GM18498 (cell line): ENCODE results near the gene CRHBP.
"Not testable (repeated sequence)": the region's sequence is repeated elsewhere in the genome, so short reads cannot be mapped to it uniquely, and the experiment has no call there.

Experiments used
- ATAC-seq: cut with Tn5 transposase; IDR thresholded peaks from one replicate; pipeline ENCODE4 v1.9.1; 2021; ENCODE audit warnings: mild to moderate bottlenecking, moderate library complexity; ENCODE audit not compliant: unreplicated experiment

The CRHBP gene, protein sequence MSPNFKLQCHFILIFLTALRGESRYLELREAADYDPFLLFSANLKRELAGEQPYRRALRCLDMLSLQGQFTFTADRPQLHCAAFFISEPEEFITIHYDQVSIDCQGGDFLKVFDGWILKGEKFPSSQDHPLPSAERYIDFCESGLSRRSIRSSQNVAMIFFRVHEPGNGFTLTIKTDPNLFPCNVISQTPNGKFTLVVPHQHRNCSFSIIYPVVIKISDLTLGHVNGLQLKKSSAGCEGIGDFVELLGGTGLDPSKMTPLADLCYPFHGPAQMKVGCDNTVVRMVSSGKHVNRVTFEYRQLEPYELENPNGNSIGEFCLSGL

DNA sequence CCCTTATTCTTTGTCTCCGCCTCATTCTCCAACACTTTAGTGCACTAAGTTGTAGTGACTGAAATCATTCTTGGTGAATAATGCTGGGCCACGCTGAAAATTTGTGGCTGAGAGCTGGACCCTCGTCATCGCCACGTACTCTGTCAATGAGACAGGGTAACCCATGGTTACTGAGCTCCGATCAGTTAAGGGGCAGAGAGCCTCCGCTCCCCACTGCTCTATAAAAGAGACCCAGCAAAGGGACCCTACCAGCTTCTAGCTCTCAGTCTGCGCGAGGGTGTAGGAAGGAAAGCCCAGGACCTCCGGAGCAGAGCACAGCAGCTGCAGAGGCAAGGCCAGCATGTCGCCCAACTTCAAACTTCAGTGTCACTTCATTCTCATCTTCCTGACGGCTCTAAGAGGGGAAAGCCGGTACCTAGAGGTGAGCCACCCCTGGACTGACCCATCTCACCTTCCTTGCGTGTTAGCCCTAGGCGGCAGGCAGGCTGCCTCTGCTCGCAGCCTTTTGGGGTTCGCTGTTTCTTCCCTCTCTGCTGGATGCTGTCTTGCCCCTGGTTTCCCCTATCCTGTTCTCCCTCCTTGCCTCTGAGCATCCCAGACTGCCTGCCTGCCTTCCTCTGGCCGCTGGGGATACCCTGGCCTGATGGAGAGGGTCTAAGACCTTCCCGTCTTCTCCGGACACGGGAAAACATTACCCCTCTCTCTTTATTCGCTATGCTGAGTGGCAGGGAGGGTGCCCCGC is at the start of gene CRHBP:
Gene CRHBP (plus strand): TSS at position 251 of the 742 bp plus-strand sequence. CDS start 90 bp downstream, at position 341.
- no peak for ATAC-seq

DNA sequence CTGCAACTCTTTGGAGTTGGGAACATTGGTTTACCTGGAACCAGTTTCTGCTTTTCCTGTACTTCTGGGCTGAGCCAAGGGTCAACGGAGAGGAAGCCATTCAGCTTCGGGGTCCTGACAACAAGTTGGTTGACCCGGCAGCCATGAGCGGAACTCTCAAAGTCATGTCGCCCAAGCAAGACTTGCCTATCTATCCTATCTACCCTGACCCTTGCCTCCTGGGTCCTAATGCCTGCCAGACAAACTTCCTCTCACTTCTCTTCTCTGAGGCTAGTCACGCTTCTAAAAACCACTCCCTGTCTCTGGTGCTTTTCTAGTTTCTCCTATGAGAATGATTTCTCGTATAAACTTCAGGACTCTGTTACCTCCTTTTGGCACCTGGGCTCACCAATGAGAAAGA is 44.7 kb upstream of the CRHBP start:
- ATAC-seq, result no peak

DNA sequence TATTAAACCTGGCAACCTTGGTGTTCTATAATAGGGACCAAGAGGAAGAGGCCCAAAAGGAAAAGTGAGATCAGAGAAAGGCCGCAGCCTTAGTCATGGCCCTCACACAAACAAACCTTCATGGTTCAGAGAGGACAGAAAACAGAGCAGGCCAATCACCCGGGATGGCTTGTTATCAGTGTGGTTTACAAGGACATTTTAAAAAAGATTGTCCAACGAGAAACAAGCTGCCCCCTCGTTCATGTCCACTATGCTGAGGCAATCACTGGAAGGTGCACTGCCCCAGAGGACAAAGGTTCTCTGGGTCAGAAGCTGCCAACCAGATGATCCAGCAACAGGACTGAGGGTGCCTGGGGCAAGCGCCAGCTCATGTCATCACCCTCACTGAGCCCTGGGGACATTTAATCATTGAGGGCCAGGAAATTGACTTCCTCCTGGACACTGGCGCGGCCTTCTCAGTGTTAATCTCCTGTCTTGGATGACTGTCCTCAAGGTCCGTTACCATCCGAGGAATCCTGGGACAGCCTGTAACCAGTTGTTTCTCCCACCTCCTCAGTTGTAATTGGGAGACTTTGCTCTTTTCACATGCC is 42.4 kb upstream of the CRHBP start:
- not testable (repeated sequence) for ATAC-seq

DNA sequence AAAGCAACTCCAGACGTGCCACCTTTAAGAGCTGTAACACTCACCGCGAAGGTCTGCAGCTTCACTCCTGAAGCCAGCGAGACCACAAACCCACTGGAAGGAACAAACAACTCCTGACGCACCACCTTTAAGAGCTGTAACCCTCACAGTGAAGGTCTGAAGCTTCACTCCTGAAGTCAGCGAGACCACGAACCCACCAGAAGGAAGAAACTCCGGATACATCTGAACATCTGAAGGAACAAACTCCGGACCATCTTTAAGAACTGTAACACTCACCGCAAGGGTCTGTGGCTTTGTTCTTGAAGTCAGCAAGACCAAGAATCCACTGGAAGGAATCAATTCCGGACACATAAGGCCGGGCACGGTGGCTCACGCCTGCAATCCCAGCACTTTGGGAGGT is 38.2 kb upstream of the CRHBP start:
- ATAC-seq, result not testable (repeated sequence)

DNA sequence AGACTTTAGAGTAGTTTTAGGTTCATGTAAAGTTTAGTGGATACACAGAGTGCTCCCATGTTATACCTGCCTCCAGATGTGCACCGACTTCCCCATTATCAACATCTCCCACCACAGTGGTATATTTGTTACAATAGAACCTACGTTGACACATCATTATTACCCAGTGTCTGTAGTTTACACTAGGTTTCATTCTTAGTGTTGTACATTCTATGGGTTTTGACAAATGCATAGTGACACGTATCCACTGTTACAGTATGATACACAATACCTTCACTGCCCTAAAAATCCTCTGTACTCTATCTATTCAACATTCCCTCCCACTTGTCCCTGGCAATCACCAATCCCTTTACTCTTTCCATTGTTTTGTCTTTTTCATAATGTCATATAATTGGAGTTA is 34.3 kb upstream of the CRHBP start:
- ATAC-seq, result no peak

DNA sequence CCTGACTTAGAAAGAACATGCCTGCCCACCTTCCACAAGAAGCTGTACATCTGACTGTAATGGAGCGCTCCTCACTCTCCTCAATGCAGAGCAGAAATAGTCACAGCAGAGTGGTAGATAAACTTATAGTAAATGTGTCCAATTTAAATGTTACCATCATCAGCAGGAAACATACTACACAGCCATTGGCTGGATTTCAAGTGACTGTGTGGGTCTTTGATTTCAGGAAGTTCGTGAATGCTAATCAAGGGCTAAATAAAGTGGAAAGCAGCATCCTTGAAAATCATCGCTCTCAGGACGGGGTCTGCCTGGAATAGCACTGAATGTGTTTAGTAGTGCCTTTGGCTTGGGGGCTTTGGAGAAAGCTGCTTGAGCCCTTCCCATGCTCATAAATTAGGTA is 32.4 kb upstream of the CRHBP start:
- ATAC-seq, result no peak

DNA sequence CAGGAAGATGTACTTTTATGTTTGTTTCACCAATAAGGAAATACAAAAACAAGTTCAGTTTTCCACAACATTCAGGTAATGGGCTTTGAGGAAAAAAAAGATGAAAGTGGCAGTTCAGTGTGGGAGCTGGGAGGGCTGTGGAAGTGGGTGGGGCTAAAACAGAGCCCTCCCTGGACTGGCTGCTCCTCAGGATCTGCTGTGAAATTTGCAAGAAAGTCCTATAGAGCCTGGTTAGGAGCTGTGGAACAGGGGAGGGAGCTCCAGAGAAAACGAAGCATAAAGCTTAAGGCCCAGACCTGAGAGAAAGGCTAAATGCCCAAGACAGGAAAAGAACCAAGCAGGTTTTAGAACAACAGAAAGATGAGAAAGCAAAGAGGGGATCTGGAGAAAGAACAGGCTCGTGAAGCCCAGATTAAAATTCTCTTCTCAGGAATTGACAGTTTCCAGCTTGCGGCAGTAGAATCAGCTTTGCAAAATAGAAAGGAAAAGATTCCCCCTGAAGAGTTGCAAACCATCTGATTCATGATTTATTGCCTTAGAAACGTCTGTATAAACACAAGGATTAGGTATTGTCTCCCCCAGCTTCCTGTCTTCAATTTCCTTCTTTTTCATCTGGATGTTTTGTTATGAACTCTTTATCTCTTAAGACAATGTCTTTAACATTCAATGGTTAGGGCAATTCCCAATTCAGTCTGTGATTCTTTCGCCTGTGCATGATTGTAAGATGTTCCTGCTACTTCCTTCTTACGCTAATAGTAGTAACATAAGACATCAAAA is 26.3 kb upstream of the CRHBP start:
- ATAC-seq, result no peak

DNA sequence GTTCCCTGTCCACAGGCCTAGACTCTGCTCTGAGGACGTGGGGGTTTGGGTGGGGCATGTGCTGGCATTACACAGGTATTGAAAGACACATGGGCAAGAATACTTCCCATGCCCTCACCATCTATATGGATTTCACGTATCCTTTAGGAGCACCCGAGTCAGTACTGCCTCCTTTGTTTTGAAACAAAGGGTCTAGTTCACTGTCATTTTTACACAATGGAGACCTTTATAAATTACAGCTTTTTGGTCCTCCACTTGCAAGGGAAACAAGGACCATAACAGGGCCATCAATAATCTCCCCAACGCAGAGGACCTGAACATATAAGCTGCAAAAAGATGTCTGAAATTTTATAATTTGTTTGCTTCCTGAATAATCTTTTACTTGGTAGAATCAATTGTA is 24.9 kb upstream of the CRHBP start:
- no peak for ATAC-seq

DNA sequence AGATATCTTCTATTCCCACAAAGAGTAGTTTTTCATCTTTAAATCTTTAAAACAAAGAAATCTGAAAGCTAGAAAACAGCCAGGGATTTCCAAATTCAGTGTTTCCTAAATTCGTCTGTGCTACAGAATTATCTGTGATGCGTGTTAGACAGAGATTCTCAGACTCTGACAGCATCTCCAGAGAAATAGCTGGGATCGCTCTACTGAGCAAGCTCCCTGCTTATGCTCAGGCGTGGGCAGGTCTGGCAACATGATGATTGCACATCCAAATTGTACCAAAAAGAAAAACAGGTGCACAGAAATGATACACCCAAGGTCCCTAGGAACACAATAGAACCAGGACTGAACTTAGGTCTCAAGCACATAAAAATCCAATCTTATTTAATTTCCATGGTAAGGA is 22.8 kb upstream of the CRHBP start:
- ATAC-seq, result no peak

DNA sequence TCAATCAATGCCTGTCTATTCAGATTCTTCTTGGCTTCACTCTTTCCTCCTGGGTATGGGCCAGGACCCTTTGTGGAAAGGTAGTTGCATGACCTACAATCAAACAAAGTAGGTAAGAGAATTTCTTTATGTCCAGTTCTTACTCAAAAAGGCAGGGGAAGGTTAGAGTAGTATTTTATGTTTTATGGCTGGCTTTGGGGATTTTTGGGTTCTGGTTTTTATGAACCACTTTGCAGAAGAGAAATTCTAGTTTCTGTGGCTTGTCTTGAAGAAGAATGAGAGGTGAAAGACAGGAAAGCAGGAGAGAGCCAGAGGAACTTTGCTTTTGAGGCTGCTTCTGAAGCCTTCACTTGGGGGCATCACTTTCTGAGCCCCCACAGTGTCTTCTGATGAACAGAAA is 14.7 kb upstream of the CRHBP start:
- ATAC-seq, result no peak

DNA sequence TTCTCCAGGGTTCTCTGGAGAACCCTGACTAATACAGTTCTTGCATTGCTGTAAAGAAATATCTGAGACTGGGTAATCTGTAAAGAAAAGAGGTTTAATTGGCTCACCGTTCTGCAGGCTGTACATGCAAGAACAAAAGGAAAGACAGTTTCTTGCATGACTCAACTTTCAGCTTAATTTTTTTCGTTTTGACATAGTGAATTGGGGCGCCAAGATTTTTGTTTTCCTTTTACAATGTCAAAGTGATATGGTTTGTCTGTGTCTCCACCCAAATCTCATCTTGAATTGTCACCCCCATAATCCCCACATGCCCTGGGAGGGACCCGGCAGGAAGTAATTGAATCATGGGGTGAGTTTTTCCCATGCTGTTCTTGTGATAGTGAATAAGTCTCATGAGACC is 11.8 kb upstream of the CRHBP start:
- no peak for ATAC-seq

DNA sequence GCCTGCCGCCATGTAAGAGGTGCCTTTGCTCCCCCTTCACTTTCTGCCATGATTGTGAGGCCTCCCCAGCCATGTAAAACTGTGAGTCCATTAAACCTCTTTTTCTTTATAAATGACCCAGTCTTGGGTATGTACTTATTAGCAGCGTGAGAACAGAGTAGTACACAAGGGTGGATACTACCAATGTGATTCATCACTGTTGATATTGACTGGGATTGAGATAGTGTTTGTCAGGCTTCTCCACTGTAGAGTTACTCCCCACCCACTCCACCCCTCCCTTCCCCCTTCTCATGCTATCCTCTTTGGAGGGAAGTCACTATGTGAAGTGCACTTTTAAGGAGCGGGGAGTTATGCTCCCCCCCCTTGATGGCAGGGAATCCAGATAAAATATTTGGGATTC is 11.4 kb upstream of the CRHBP start:
- ATAC-seq, result no peak

DNA sequence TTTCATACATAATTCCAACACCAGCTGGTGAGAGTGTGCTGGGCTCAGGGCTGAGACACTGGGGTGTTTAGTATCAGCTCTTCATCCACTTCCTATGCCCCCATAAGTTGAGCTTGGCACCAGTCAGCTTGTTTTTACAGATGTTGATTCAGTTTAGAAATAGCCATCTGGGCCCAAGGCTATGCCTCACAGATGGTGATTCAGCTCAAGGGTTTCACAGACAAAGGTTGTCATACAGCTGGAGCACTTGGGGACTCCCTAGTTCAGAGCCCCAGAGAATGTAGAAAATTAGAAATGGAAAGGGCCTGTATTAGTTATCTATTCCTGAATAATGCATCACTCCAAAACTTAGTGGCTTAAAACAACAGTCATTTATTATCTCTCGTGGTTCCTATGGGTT is 10.3 kb upstream of the CRHBP start:
- ATAC-seq, result no peak

DNA sequence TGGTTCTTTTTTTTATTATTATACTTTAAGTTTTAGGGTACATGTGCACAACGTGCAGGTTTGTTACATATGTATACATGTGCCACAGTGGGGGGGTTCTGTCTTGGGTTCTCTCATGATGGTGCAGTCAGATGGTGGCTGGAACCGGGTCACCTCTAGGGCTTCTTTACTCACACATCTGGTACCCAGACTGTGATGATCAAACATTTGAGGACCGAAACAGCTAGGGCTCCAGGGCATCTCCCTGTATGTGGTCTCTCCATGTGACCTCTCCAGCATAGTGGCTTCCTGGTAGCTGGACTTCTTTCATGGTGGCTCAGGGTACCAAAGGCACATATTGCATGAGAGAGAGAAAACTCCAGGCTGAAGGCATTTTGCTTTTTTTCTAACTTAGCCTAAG is 9.8 kb upstream of the CRHBP start:
- ATAC-seq, result no peak

DNA sequence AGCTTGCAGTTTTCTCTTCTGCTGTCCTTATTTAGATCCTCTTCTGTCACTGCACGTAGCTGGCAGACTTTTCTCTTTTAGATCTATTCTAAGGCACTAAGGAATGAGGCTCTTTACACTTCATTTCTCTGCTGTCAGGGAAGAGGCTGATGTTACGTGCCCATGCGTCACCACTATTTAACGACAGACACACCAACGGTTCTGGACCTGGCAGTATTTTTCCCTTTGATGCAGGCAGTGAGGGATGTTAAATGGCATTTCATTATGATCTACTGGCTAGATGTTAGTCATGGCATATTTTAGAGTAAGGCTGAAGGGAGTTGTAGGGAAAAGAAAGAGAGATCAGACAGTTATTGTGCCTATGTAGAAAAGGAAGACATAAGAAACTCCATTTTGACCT is 8.2 kb upstream of the CRHBP start:
- ATAC-seq, result no peak

DNA sequence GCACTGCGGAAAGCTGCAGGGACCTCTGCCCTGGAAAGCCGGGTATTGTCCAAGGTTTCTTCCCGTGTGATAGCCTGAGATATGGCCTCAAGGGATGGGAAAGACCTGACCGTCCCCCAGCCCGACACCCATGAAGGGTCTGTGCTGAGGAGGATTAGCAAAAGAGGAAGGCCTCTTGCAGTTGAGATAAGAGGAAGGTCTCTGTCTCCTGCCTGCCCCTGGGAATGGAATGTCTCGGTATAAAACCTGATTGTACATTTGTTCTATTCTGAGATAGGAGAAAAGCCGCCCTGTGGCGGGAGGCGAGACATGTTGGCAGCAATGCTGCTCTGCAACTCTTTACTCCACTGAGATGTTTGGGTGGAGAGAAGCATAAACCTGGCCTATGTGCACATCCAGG is 7.6 kb upstream of the CRHBP start:
- not testable (repeated sequence) for ATAC-seq

DNA sequence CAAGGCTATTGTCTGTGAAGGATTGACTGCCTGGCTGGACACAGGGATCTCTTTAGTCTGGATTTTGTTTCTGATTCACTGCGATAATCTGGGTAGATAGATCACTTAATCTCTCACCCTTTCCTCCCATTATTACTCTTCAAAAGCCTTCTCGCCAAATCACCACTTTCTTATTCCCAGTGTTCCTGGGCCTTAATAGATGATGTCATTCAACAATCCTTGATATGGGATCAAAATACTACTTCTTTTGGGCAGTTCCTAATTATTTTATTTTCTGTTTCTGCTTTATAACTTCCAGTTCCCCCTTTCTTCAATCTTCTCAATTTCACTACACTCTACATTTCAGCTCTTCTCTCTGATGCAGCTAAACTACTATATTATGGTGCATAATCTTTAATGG is 6.8 kb upstream of the CRHBP start:
- ATAC-seq, result no peak

DNA sequence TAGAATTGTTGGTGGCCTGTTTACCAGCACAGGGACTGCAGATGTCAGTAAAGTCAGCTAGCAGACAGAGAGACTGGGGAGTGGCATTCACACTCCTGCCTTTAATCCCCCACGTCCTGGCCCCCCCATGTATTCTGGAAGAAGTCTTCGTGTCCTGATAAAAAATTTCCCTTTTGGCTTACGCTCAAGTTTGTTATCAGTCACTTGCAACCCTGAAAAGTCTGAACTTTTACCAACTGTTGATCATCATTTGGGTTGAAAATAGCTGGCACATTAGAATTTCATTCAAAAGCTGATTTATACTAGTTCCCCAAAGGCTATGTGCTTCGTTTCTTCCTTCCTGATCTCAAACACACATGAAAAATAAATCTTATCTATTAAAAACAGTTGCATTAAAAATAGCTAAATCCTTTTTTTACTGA is 5.8 kb upstream of the CRHBP start:
- ATAC-seq, result no peak

DNA sequence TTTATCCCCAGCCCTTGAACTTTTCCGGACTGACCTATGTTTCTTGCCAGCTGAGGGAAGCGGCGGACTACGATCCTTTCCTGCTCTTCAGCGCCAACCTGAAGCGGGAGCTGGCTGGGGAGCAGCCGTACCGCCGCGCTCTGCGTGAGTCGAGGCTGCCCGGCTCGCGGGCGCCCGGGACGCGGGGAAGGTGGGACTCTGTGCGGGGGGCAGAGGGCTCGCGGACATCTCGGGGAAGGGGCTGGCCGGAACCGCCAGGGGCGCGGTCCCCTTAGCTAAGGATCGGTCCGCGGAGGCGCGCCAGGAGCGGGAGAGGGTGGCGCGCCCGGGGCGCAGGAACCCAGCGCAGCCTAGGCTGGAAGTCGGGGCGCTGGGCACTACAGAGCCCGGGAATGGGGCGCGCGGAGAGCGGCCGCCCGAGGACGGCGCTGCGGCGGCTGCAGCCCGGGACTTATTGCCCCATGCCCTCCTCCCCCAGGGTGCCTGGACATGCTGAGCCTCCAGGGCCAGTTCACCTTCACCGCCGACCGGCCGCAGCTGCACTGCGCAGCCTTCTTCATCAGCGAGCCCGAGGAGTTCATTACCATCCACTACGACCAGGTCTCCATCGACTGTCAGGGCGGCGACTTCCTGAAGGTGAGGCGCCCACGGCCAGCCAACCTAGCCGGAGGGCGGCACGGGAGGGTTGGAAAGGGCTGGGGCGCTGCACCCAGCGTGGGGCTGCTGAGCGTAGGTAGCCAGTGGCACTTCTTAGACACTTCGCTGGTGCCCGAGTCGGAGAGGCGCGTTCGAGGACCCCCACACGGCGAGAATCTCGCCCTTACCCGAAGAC is 922 bp downstream of the CRHBP start:
- ATAC-seq, result no peak

DNA sequence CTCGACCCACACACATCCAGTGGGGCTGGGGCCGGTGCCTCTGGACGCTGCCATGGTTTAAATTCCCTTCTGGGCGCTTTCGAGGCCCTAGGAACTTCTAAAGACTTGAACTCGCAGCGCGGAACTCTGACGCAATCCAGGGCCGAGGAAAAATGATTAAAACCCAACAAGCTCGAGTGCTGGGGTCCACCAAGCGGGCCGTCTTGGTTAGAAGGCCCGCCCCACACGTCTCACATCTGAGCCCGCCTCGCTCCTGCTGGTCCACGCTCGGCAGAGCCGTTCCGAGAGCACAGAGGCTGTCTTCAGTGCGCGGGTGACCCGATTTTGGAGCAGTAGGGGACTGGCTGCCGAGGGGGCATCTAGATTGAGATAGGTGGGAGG is 1.5 kb downstream of the CRHBP start:
- ATAC-seq, result no peak

DNA sequence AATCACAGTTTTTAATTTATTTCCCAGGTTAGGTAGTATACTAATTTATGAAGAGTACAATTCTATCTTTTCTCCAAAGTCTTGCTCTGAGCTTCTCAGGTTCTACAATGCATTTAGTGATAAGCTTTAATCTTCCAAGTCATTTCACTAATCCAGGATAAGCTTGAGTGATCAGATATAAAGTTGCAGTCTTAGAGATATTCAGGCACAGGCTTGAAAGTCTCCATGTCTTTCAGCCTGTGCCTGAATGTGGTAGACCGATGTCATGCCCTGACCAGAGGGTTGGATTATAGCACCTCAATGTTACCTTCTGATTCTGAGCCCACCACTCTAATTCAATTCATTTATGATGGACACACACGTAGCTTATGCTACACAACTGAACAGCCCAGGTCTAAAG is 3.2 kb downstream of the CRHBP start:
- ATAC-seq, result no peak
